GM23248 (cell line): ENCODE measurements around the gene CEMIP.

Source experiments
- EZH2 ChIP-seq: fragments of 200-600 bp; sonication (generic); IDR thresholded peaks from 2 replicates; pipeline ENCODE4 v1.6.1; 2018; ENCODE audit warnings: antibody characterized with exemption, mild to moderate bottlenecking; ENCODE audit not compliant: insufficient read depth, poor library complexity, severe bottlenecking
- EZH2phosphoT487 ChIP-seq: fragments of 200-600 bp; sonication (generic); IDR thresholded peaks from 2 replicates; pipeline ENCODE4 v1.6.1; 2018; ENCODE audit warnings: antibody characterized with exemption, moderate library complexity, mild to moderate bottlenecking, low read depth; ENCODE audit not compliant: insufficient read depth

DNA sequence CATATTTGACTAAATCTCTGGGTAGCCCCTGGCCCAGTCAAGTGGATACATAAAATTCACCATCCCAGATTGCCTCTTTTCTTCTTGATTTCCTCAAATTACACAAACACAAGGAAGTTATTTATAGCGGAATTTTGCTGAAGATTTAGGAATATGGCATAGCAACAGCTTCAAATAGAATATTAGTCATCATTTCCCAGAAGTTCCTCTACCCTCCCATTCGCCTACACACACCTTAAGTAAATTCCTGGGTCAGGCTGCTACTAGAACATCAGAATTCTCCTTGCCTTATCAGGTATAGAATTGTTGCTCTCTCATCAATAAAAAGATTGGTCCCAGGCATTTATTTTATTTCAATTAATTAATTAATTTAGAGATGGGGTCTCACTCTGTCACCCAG is 178.8 kb downstream of the CEMIP start:
- TF ChIP-seq EZH2phosphoT487 (no peak), EZH2 (no peak)
